GM23338 (cell line): ENCODE results near the gene MEN1.

Experiments used
- CREB1 ChIP-seq: fragments of 250-450 bp; sonication (Bioruptor Pico); IDR thresholded peaks from 2 replicates; pipeline ENCODE4 v1.5.0; 2020; ENCODE audit warnings: low read depth, mild to moderate bottlenecking, moderate library complexity
- CTCF ChIP-seq, 2 experiments: fragments of 200-600 bp in 1 of 2; sonication (generic) in 1 of 2; conservative IDR thresholded peaks; 2 replicates each; pipeline versions ENCODE4 v1.5.1 to v1.6.1; 2016 to 2017; ENCODE audit warnings: antibody characterized with exemption in 2 of 2, low read depth in 2 of 2, mild to moderate bottlenecking in 2 of 2, moderate library complexity in 1 of 2
- EZH2 ChIP-seq: fragments of 200-600 bp; sonication (generic); IDR thresholded peaks from one replicate; pipeline ENCODE4 v1.8.0; 2017; ENCODE audit warnings: antibody characterized with exemption, mild to moderate bottlenecking, low read depth; ENCODE audit not compliant: unreplicated experiment
- POLR2AphosphoS5 ChIP-seq: IDR thresholded peaks from 2 replicates; pipeline ENCODE4 v1.6.1; 2016; ENCODE audit warnings: antibody characterized with exemption, low read depth
- REST ChIP-seq: IDR thresholded peaks from one replicate; pipeline ENCODE4 v1.6.1; 2018; ENCODE audit warnings: antibody characterized with exemption; ENCODE audit not compliant: unreplicated experiment
- STAT1 ChIP-seq: IDR thresholded peaks from one replicate; pipeline ENCODE4 v1.6.1; 2016; ENCODE audit warnings: antibody characterized with exemption; ENCODE audit not compliant: unreplicated experiment
- TF ChIP-seq, protein P1 (sequence below): IDR thresholded peaks from 2 replicates; pipeline ENCODE4 v1.6.1; 2016; ENCODE audit warnings: antibody characterized with exemption

- no peak for TF ChIP-seq REST
- TF ChIP-seq CTCF (conservative IDR thresholded peaks at IDR 0.05; ENCODE audit: low read depth in 2 of 2) = no peak
- no peak for TF ChIP-seq EZH2
- peak; percentile 11; the same call in 1 of the 2 replicates for TF ChIP-seq POLR2AphosphoS5
- TF ChIP-seq, protein P1, sequence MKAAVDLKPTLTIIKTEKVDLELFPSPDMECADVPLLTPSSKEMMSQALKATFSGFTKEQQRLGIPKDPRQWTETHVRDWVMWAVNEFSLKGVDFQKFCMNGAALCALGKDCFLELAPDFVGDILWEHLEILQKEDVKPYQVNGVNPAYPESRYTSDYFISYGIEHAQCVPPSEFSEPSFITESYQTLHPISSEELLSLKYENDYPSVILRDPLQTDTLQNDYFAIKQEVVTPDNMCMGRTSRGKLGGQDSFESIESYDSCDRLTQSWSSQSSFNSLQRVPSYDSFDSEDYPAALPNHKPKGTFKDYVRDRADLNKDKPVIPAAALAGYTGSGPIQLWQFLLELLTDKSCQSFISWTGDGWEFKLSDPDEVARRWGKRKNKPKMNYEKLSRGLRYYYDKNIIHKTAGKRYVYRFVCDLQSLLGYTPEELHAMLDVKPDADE = no peak
- no peak for TF ChIP-seq STAT1
- no peak for TF ChIP-seq CREB1 (CRISPR knock-in tag)
Observed at GRCh38 chr11:64765851-64766665, 44.3 kb downstream of the MEN1 start.
